Measurements from ENCODE around the gene SIN3B.

GRCh38 chr19:16880884-16881554 is 51.8 kb downstream of the SIN3B start:
- TF ChIP-seq CTCF (IDR thresholded peaks at IDR 0.05; ENCODE audit: low read depth, low read length, poor library complexity, severe bottlenecking) (no peak), EZH2phosphoT487 (IDR thresholded peaks at IDR 0.05; ENCODE audit: borderline replicate concordance, low read length) (no peak)
